ENCODE data around the gene SLC5A11. TPM values are rescaled to one million over a fixed set of nuclear protein-coding genes. Genes with fewer than 3 reads are reported as not detected.

SLC5A11 gene
- polyA plus RNA-seq, 2 of the 4 experiments (the other 2 are of a cell fraction) = 0.40 to 0.43 TPM

DNA sequence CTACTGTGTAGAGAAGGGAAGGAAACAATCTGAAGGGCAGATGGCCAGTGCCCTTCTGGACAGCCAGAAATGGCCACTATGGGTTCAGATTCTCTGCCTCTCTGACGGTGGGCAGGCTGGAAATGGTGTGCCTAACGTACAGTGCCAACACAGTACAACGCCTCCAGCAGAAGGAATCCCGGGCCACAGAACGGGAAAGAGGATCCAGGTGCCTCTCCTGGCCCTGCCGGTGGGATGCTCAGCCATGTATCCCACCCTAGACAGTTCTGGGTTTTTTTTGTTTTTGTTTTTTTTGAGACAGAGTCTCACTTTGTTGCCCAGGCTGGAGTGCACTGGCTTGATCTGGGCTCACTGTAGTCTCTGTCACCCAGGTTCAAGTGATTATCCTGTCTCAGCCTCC is 71.5 kb downstream of the SLC5A11 start:
- no peak overlapping the region for H3K4me2 ChIP-seq
- TF ChIP-seq KDM5A (IDR thresholded peaks at IDR 0.05) (no peak), CHD4 (IDR thresholded peaks at IDR 0.05; ENCODE audit: borderline replicate concordance) (no peak), NPAS2 (CRISPR knock-in tag; IDR thresholded peaks at IDR 0.05; ENCODE audit: borderline replicate concordance) (no peak), TFCP2L1 (CRISPR knock-in tag; IDR thresholded peaks at IDR 0.05) (no peak), HOXB5 (CRISPR knock-in tag; IDR thresholded peaks at IDR 0.05) (no peak), POLR2A (IDR thresholded peaks at IDR 0.05; ENCODE audit: low read length) (no peak), MAFK (IDR thresholded peaks at IDR 0.05; ENCODE audit: partially characterized antibody) (no peak), EHF (CRISPR knock-in tag; IDR thresholded peaks at IDR 0.05) (no peak), CHD2 (IDR thresholded peaks at IDR 0.05; ENCODE audit: low read length, partially characterized antibody) (no peak), SREBF2 (IDR thresholded peaks at IDR 0.05) (no peak), CEBPB (IDR thresholded peaks at IDR 0.05) (no peak), ZNF302 (CRISPR knock-in tag; IDR thresholded peaks at IDR 0.05) (no peak), EHMT2 (IDR thresholded peaks at IDR 0.05; ENCODE audit: low read depth) (no peak)
- TF ChIP-seq, protein P1, sequence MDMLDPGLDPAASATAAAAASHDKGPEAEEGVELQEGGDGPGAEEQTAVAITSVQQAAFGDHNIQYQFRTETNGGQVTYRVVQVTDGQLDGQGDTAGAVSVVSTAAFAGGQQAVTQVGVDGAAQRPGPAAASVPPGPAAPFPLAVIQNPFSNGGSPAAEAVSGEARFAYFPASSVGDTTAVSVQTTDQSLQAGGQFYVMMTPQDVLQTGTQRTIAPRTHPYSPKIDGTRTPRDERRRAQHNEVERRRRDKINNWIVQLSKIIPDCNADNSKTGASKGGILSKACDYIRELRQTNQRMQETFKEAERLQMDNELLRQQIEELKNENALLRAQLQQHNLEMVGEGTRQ (IDR thresholded peaks at IDR 0.05) = no peak
- TF ChIP-seq, protein P2, sequence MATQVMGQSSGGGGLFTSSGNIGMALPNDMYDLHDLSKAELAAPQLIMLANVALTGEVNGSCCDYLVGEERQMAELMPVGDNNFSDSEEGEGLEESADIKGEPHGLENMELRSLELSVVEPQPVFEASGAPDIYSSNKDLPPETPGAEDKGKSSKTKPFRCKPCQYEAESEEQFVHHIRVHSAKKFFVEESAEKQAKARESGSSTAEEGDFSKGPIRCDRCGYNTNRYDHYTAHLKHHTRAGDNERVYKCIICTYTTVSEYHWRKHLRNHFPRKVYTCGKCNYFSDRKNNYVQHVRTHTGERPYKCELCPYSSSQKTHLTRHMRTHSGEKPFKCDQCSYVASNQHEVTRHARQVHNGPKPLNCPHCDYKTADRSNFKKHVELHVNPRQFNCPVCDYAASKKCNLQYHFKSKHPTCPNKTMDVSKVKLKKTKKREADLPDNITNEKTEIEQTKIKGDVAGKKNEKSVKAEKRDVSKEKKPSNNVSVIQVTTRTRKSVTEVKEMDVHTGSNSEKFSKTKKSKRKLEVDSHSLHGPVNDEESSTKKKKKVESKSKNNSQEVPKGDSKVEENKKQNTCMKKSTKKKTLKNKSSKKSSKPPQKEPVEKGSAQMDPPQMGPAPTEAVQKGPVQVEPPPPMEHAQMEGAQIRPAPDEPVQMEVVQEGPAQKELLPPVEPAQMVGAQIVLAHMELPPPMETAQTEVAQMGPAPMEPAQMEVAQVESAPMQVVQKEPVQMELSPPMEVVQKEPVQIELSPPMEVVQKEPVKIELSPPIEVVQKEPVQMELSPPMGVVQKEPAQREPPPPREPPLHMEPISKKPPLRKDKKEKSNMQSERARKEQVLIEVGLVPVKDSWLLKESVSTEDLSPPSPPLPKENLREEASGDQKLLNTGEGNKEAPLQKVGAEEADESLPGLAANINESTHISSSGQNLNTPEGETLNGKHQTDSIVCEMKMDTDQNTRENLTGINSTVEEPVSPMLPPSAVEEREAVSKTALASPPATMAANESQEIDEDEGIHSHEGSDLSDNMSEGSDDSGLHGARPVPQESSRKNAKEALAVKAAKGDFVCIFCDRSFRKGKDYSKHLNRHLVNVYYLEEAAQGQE (IDR thresholded peaks at IDR 0.05) = no peak
- TF ChIP-seq, protein P3, sequence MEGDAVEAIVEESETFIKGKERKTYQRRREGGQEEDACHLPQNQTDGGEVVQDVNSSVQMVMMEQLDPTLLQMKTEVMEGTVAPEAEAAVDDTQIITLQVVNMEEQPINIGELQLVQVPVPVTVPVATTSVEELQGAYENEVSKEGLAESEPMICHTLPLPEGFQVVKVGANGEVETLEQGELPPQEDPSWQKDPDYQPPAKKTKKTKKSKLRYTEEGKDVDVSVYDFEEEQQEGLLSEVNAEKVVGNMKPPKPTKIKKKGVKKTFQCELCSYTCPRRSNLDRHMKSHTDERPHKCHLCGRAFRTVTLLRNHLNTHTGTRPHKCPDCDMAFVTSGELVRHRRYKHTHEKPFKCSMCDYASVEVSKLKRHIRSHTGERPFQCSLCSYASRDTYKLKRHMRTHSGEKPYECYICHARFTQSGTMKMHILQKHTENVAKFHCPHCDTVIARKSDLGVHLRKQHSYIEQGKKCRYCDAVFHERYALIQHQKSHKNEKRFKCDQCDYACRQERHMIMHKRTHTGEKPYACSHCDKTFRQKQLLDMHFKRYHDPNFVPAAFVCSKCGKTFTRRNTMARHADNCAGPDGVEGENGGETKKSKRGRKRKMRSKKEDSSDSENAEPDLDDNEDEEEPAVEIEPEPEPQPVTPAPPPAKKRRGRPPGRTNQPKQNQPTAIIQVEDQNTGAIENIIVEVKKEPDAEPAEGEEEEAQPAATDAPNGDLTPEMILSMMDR (IDR thresholded peaks at IDR 0.05) = no peak
- TF ChIP-seq, protein P4, sequence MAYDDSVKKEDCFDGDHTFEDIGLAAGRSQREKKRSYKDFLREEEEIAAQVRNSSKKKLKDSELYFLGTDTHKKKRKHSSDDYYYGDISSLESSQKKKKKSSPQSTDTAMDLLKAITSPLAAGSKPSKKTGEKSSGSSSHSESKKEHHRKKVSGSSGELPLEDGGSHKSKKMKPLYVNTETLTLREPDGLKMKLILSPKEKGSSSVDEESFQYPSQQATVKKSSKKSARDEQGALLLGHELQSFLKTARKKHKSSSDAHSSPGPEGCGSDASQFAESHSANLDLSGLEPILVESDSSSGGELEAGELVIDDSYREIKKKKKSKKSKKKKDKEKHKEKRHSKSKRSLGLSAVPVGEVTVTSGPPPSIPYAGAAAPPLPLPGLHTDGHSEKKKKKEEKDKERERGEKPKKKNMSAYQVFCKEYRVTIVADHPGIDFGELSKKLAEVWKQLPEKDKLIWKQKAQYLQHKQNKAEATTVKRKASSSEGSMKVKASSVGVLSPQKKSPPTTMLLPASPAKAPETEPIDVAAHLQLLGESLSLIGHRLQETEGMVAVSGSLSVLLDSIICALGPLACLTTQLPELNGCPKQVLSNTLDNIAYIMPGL (CRISPR knock-in tag; IDR thresholded peaks at IDR 0.05; ENCODE audit: borderline replicate concordance) = no peak
- TF ChIP-seq, protein P5, sequence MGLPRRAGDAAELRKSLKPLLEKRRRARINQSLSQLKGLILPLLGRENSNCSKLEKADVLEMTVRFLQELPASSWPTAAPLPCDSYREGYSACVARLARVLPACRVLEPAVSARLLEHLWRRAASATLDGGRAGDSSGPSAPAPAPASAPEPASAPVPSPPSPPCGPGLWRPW (IDR thresholded peaks at IDR 0.05) = no peak
- ChIA-PET CTCF (interaction anchor here (1.6 kb wide), 1 partner anchor 11 kb away, joined by 4 read pairs; no protein-coding TSS in a partner anchor), POLR2A (no interaction called here)
- DNase-seq (ENCODE audit: low read depth in 1 of 2, low spot score in 1 of 2) (no peak), ATAC-seq (no peak), FAIRE-seq (no peak)
- no peaks in the 10 kb centered on the region for H3K4me1 ChIP-seq
- no peak overlapping the region for H3K4me3 ChIP-seq
- WGBS (ENCODE audit: missing lambda C conversion rate) = 91% methylated on average over 6 of the region's 6 CpGs
- no peak overlapping the region for H3K27ac ChIP-seq
- H3K9me3 ChIP-seq = no peaks in the 10 kb centered on the region

DNA sequence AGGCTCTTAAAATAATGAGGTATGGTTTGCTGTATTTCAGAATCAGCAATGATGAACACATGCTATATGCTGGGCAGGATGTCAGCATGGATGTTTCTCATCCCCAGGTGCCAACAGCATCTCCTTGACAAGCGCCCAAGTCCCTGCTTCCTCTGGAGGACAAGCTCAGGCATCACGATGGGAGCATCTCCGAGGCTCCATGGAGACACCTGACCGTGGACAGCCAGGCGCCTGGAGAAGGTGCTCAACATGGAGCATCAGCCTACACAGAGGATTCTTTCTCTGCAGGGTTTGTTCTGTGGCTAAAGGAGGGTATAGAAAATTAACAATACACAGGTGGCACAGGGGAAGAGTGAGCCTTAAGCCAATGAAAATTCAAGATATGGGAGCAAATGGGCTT is 72.1 kb downstream of the SLC5A11 start:
- Histone ChIP-seq H3K4me2 (no peak overlapping the region), H3K27ac (no peak overlapping the region), H3K4me3 (no peak overlapping the region), H3K4me1 (no peaks in the 10 kb centered on the region), H3K9me3 (no peaks in the 10 kb centered on the region)
- TF ChIP-seq JUN (IDR thresholded peaks at IDR 0.05) = no peak
- TF ChIP-seq RFX5 (IDR thresholded peaks at IDR 0.05) = no peak
- no peak for TF ChIP-seq MAFK (IDR thresholded peaks at IDR 0.05; ENCODE audit: partially characterized antibody)
- TF ChIP-seq, protein P6, sequence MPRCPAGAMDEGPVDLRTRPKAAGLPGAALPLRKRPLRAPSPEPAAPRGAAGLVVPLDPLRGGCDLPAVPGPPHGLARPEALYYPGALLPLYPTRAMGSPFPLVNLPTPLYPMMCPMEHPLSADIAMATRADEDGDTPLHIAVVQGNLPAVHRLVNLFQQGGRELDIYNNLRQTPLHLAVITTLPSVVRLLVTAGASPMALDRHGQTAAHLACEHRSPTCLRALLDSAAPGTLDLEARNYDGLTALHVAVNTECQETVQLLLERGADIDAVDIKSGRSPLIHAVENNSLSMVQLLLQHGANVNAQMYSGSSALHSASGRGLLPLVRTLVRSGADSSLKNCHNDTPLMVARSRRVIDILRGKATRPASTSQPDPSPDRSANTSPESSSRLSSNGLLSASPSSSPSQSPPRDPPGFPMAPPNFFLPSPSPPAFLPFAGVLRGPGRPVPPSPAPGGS (IDR thresholded peaks at IDR 0.05) = no peak
- TF ChIP-seq, protein P7, sequence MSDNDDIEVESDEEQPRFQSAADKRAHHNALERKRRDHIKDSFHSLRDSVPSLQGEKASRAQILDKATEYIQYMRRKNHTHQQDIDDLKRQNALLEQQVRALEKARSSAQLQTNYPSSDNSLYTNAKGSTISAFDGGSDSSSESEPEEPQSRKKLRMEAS (IDR thresholded peaks at IDR 0.05) = no peak
- ATAC-seq (no peak), DNase-seq (ENCODE audit: low read depth in 1 of 2, low spot score in 1 of 2) (no peak), FAIRE-seq (no peak)
- WGBS (ENCODE audit: missing lambda C conversion rate) = 94% methylated on average over 5 of the region's 5 CpGs
- CTCF ChIA-PET = interaction anchor here (1.6 kb wide), 1 partner anchor 11 kb away, joined by 4 read pairs; no protein-coding TSS in a partner anchor
- POLR2A ChIA-PET = no interaction called here

Data from A549 (cell line).